Measurements from ENCODE around the gene HSH2D. TPM values are rescaled to one million over a fixed set of nuclear protein-coding genes. Genes with fewer than 3 reads are reported as not detected.

The HSH2D gene
- total and polyA plus RNA-seq, 9 donors = 0.20 to 1.3 (median 0.31) TPM

DNA sequence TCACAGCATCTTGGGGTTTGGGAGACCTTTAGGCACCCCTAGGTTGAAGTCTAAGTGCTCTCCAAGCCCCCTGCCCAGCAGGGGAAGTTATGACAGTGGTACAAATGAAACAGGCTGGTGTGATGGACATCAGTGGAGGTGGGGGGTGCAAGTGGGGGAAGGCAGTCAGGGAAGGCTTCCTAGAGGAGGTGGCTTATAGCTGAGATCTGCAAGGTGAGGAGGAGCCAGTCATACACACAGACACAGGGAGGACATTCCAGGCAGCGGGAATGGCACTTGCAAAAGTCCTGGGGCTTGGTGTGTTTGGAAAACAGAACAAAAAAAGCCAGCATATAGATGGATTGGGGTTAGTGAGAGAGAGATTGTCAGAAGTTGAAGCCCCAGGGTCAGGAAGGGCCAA lies 11.6 kb downstream of the HSH2D start:
- WGBS, 3 donors = 87 to 97% (median 91%) methylated on average over 1 of the region's 1 CpG
- no peak for TF ChIP-seq EP300 (IDR thresholded peaks at IDR 0.05)
- TF ChIP-seq POLR2A (IDR thresholded peaks at IDR 0.05) = no peak
- TF ChIP-seq, protein P1, sequence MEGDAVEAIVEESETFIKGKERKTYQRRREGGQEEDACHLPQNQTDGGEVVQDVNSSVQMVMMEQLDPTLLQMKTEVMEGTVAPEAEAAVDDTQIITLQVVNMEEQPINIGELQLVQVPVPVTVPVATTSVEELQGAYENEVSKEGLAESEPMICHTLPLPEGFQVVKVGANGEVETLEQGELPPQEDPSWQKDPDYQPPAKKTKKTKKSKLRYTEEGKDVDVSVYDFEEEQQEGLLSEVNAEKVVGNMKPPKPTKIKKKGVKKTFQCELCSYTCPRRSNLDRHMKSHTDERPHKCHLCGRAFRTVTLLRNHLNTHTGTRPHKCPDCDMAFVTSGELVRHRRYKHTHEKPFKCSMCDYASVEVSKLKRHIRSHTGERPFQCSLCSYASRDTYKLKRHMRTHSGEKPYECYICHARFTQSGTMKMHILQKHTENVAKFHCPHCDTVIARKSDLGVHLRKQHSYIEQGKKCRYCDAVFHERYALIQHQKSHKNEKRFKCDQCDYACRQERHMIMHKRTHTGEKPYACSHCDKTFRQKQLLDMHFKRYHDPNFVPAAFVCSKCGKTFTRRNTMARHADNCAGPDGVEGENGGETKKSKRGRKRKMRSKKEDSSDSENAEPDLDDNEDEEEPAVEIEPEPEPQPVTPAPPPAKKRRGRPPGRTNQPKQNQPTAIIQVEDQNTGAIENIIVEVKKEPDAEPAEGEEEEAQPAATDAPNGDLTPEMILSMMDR (IDR thresholded peaks at IDR 0.05) = no peak
- Histone ChIP-seq H3K27ac (no peak overlapping the region), H3K27me3 (no peaks in the 10 kb centered on the region), H3K9me3 (no peaks in the 10 kb centered on the region), H3K36me3 (no peaks in the 10 kb centered on the region), H3K4me1 (ENCODE audit: insufficient read depth) (no peaks in the 10 kb centered on the region), H3K4me3 (no peak overlapping the region)
- intact Hi-C loops (cut with DNase I) = no loop called here
- no peak for DNase-seq

DNA sequence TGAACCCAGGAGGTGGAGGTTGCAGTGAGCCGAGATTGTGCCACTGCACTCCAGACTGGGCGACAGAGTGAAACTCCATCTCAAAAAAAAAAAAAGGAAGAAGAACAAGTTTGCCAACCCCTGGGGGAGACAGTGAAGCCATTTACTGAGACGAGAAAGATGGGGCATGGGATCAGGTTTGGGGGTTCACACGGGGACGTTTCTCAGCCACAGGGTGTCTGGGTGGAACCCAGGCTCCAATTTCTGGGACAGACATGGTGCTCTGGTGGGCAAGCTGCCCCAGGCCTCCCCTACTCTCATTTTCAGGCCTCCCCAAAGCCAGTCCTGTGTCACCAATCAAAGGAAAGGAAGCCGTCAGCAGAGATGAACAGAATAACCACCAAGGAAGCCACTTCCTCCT lies 13.4 kb downstream of the HSH2D start:
- intact Hi-C loops (cut with DNase I) = no loop called here
- TF ChIP-seq, protein P1 (IDR thresholded peaks at IDR 0.05) = no peak
- TF ChIP-seq EP300 (IDR thresholded peaks at IDR 0.05) = no peak
- TF ChIP-seq POLR2A (IDR thresholded peaks at IDR 0.05) = no peak
- no peaks in the 10 kb centered on the region for H3K36me3 ChIP-seq

DNA sequence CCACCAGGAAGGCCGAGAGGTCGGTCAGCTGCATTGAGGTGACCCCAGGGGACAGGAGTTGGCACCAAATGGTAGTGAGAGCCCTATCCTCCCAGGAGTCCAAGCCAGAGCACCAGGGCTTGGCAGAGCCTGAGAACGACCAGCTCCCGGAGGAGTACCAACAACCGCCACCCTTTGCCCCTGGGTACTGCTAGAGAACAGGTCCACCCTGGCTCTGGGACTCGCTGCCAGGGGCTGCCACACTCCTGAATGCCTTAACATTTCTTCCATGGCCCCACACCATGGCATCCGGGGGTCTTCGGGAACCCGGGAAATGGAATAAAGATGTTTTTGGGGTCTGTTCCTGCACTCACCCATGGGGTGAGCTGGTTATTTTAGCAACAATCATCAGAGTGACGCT lies 14.1 kb downstream of the HSH2D start:
- H3K4me3 ChIP-seq = no peak overlapping the region
- H3K36me3 ChIP-seq = no peaks in the 10 kb centered on the region
- H3K27ac ChIP-seq = no peak overlapping the region
- intact Hi-C loops (cut with DNase I) = no loop called here
- no peaks in the 10 kb centered on the region for H3K9me3 ChIP-seq
- TF ChIP-seq POLR2A (IDR thresholded peaks at IDR 0.05) (no peak), EP300 (IDR thresholded peaks at IDR 0.05) (no peak)
- TF ChIP-seq, protein P1 (IDR thresholded peaks at IDR 0.05) = no peak
- WGBS, 3 donors = 78 to 81% (median 79%) methylated on average over 10 of the region's 10 CpGs
- no peaks in the 10 kb centered on the region for H3K4me1 ChIP-seq (ENCODE audit: insufficient read depth)
- H3K27me3 ChIP-seq = no peaks in the 10 kb centered on the region
- no peak for DNase-seq

More for the DNA sequence above, 13.4 kb downstream of the HSH2D start:
- H3K27ac ChIP-seq = no peak overlapping the region
- no peaks in the 10 kb centered on the region for H3K27me3 ChIP-seq
- WGBS, 3 donors = 83 to 85% (median 83%) methylated on average over 6 of the region's 6 CpGs
- H3K9me3 ChIP-seq = no peaks in the 10 kb centered on the region
- H3K4me1 ChIP-seq (ENCODE audit: insufficient read depth) = no peaks in the 10 kb centered on the region
- no peak overlapping the region for H3K4me3 ChIP-seq
- DNase-seq = no peak

DNA sequence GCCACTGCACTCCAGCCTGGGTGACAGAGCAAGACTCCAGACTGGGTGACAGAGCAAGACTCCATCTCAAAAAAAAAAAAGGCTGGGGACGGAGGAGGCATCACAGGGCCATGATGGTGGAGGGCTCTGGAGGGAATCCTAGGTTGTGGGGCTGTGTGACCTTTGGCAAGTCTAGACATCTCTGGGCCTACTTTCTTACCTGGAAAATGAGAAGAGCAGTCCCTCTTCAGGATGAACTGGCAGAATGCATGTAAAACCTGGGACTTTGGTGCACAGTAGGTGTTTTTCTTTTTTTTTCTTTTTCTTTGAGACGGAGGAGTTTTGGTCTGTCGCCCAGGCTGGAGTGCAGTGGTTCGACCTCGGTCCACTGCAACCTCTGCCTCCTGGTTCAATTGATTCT lies 16.2 kb downstream of the HSH2D start:
- TF ChIP-seq EP300 (IDR thresholded peaks at IDR 0.05) (no peak), POLR2A (IDR thresholded peaks at IDR 0.05) (no peak)
- TF ChIP-seq, protein P1 (IDR thresholded peaks at IDR 0.05) = no peak
- H3K27me3 ChIP-seq = no peaks in the 10 kb centered on the region
- intact Hi-C loops (cut with DNase I) = no loop called here
- no peaks in the 10 kb centered on the region for H3K4me1 ChIP-seq (ENCODE audit: insufficient read depth)
- no peak overlapping the region for H3K4me3 ChIP-seq
- H3K9me3 ChIP-seq = no peaks in the 10 kb centered on the region
- 80 to 85% (median 84%) methylated on average over 5 of the region's 5 CpGs for WGBS, 3 donors
- no peak for DNase-seq
- no peak overlapping the region for H3K27ac ChIP-seq
- H3K36me3 ChIP-seq = no peaks in the 10 kb centered on the region

Measured in ovary (tissue), 9 donors.